Activated CD4-positive, alpha-beta T cell treated with anti-CD3 and anti-CD28 coated beads for 36 hours (primary cell): ENCODE data around the gene CUX1. TPM values are rescaled to one million over a fixed set of nuclear protein-coding genes. Genes with fewer than 3 reads are reported as not detected.

ENCODE experiments used
- ATAC-seq: fragments of 200-7000 bp; cut with Tn5 transposase; one replicate; pipeline ENCODE4 v1.10.0; 2021; ENCODE audit warnings: mild to moderate bottlenecking, moderate library complexity
- CTCF ChIA-PET: fragments of 350-600 bp; sonication (Branson Sonifier 250); formaldehyde crosslinking; loops from one replicate; lab custom pipeline; 2021; ENCODE audit warnings: antibody characterized with exemption; lab: Charles Lee
- POLR2A ChIA-PET: fragments of 350-600 bp; sonication (Branson Sonifier 250); formaldehyde crosslinking; loops from one replicate; lab custom pipeline; 2021; ENCODE audit warnings: antibody characterized with exemption, inconsistent platforms; lab: Charles Lee
- DNase-seq: peaks from one replicate; pipeline ENCODE4 v3.0.0-alpha.2; 2020
- H3K27ac Mint-ChIP-seq: one replicate; pipeline ENCODE4 v1.8.0; 2021; ENCODE audit warnings: mixed read lengths
- H3K27me3 Mint-ChIP-seq: one replicate; pipeline ENCODE4 v1.8.0; 2021; ENCODE audit warnings: mixed read lengths
- H3K36me3 Mint-ChIP-seq: one replicate; pipeline ENCODE4 v1.8.0; 2021; ENCODE audit warnings: low read depth, mixed read lengths
- H3K4me1 Mint-ChIP-seq: one replicate; pipeline ENCODE4 v1.8.0; 2021; ENCODE audit warnings: mixed read lengths
- H3K4me3 Mint-ChIP-seq: one replicate; pipeline ENCODE4 v1.8.0; 2021; ENCODE audit warnings: mild to moderate bottlenecking, moderate library complexity, mixed read lengths
- H3K9me3 Mint-ChIP-seq: one replicate; pipeline ENCODE4 v1.8.0; 2021; ENCODE audit warnings: low read depth, mixed read lengths
- intact Hi-C, 2 experiments: fragments of 100-400 bp; cut with DNase I in 1 of 2; cut with micrococcal nuclease in 1 of 2; formaldehyde crosslinking; loops; one replicate each; pipeline versions ENCODE4 v1.14.2 to v1.15.1; 2022 to 2024; cut with DNase I, micrococcal nuclease
- total RNA-seq, 2 experiments: library from RNA; stranded (reverse); gene quantifications; one replicate each; pipeline ENCODE4 v1.2.3, GENCODE V29; 2021

Gene CUX1
- total RNA-seq, 2 experiments from 2014 or later = 21.6 to 23.5 TPM

GRCh38 chr7:102255501-102255900 is 438.1 kb downstream of the CUX1 start:
- intact Hi-C loops = no loop called here
- no peaks in the 10 kb centered on the region for H3K9me3 Mint-ChIP-seq
- no peaks in the 10 kb centered on the region for H3K27me3 Mint-ChIP-seq
- ChIA-PET POLR2A (no interaction called here), CTCF (interaction anchor here (0.6 kb wide), 1 partner anchor 549 kb away, joined by 3 read pairs; no protein-coding TSS in a partner anchor)
- DNase-seq (no peak), ATAC-seq (no peak)
- H3K4me3 Mint-ChIP-seq = no peak overlapping the region
- peaks cover 1% of the 10 kb centered on the region for H3K36me3 Mint-ChIP-seq
- no peaks in the 10 kb centered on the region for H3K4me1 Mint-ChIP-seq
- no peak overlapping the region for H3K27ac Mint-ChIP-seq

- DNase-seq (no peak), ATAC-seq (no peak)
- ChIA-PET POLR2A (no interaction called here), CTCF (interaction anchor here (0.6 kb wide), 1 partner anchor 549 kb away, joined by 3 read pairs; no protein-coding TSS in a partner anchor)
- Mint-ChIP-seq H3K27ac (no peak overlapping the region), H3K36me3 (no peaks in the 10 kb centered on the region), H3K4me3 (no peak overlapping the region), H3K9me3 (no peaks in the 10 kb centered on the region), H3K4me1 (no peaks in the 10 kb centered on the region), H3K27me3 (no peaks in the 10 kb centered on the region)
- intact Hi-C loops = no loop called here
These were observed 438.5 kb downstream of the CUX1 start for GRCh38 chr7:102255916-102256315.

GRCh38 chr7:102258073-102258748 is 440.8 kb downstream of the CUX1 start:
- no peaks in the 10 kb centered on the region for H3K9me3 Mint-ChIP-seq
- POLR2A ChIA-PET = no interaction called here
- ATAC-seq = no peak
- H3K27me3 Mint-ChIP-seq = no peaks in the 10 kb centered on the region
- H3K27ac Mint-ChIP-seq = no peak overlapping the region
- intact Hi-C loops = no loop called here
- DNase-seq = no peak
- H3K36me3 Mint-ChIP-seq = no peaks in the 10 kb centered on the region
- H3K4me3 Mint-ChIP-seq = no peak overlapping the region
- no peaks in the 10 kb centered on the region for H3K4me1 Mint-ChIP-seq
- CTCF ChIA-PET = no interaction called here

- Mint-ChIP-seq H3K36me3 (no peaks in the 10 kb centered on the region), H3K4me3 (no peak overlapping the region), H3K27ac (no peak overlapping the region), H3K4me1 (no peaks in the 10 kb centered on the region), H3K27me3 (no peaks in the 10 kb centered on the region), H3K9me3 (no peaks in the 10 kb centered on the region)
- ChIA-PET POLR2A (no interaction called here), CTCF (interaction anchor here (0.6 kb wide), 2 partner anchors 131 to 179 kb away, joined by 3 read pairs; no protein-coding TSS in a partner anchor)
- no peak for ATAC-seq
- no peak for DNase-seq
- intact Hi-C loops = no loop called here
These were observed 441.3 kb downstream of the CUX1 start for GRCh38 chr7:102258749-102259107.

GRCh38 chr7:102260856-102261255 is 443.4 kb downstream of the CUX1 start:
- ATAC-seq = no peak
- H3K4me3 Mint-ChIP-seq = no peak overlapping the region

GRCh38 chr7:102261451-102261850 is 444.0 kb downstream of the CUX1 start:
- no peak for DNase-seq
- Mint-ChIP-seq H3K36me3 (no peaks in the 10 kb centered on the region), H3K27ac (no peak overlapping the region), H3K9me3 (no peaks in the 10 kb centered on the region), H3K4me1 (no peaks in the 10 kb centered on the region), H3K4me3 (no peak overlapping the region), H3K27me3 (no peaks in the 10 kb centered on the region)
- POLR2A ChIA-PET = no interaction called here
- intact Hi-C loops = no loop called here
- no peak for ATAC-seq
- CTCF ChIA-PET = interaction anchor here (0.6 kb wide), 1 partner anchor 979 kb away, joined by 4 read pairs; no protein-coding TSS in a partner anchor

More at GRCh38 chr7:102260856-102261255, 443.4 kb downstream of the CUX1 start:
- ChIA-PET POLR2A (no interaction called here), CTCF (interaction anchor here (0.6 kb wide), 1 partner anchor 978 kb away, joined by 4 read pairs; no protein-coding TSS in a partner anchor)
- intact Hi-C loops = no loop called here
- Mint-ChIP-seq H3K9me3 (no peaks in the 10 kb centered on the region), H3K4me1 (no peaks in the 10 kb centered on the region), H3K27ac (no peak overlapping the region), H3K36me3 (no peaks in the 10 kb centered on the region), H3K27me3 (no peaks in the 10 kb centered on the region)
- DNase-seq = no peak

- ATAC-seq (no peak), DNase-seq (no peak)
- intact Hi-C loops = no loop called here
- Mint-ChIP-seq H3K9me3 (no peaks in the 10 kb centered on the region), H3K27me3 (no peaks in the 10 kb centered on the region), H3K4me3 (no peak overlapping the region), H3K4me1 (no peaks in the 10 kb centered on the region), H3K27ac (no peak overlapping the region), H3K36me3 (no peaks in the 10 kb centered on the region)
- CTCF ChIA-PET = no interaction called here
- POLR2A ChIA-PET = no interaction called here
These were observed 445.1 kb downstream of the CUX1 start for GRCh38 chr7:102262546-102262945.

GRCh38 chr7:102264367-102264891 is 447.0 kb downstream of the CUX1 start:
- H3K9me3 Mint-ChIP-seq = no peaks in the 10 kb centered on the region
- no peaks in the 10 kb centered on the region for H3K27me3 Mint-ChIP-seq
- no peak overlapping the region for H3K4me3 Mint-ChIP-seq
- H3K27ac Mint-ChIP-seq = no peak overlapping the region
- no peak for ATAC-seq
- no peak for DNase-seq
- ChIA-PET POLR2A (no interaction called here), CTCF (no interaction called here)
- no peaks in the 10 kb centered on the region for H3K36me3 Mint-ChIP-seq
- intact Hi-C loops = no loop called here
- H3K4me1 Mint-ChIP-seq = no peaks in the 10 kb centered on the region

GRCh38 chr7:102266541-102266940 is 449.1 kb downstream of the CUX1 start:
- Mint-ChIP-seq H3K4me1 (no peaks in the 10 kb centered on the region), H3K27me3 (no peaks in the 10 kb centered on the region), H3K4me3 (no peak overlapping the region), H3K27ac (no peak overlapping the region), H3K9me3 (no peaks in the 10 kb centered on the region), H3K36me3 (no peaks in the 10 kb centered on the region)
- ChIA-PET POLR2A (no interaction called here), CTCF (no interaction called here)
- intact Hi-C loops = no loop called here
- ATAC-seq = no peak
- no peak for DNase-seq

GRCh38 chr7:102268635-102269034 is 451.2 kb downstream of the CUX1 start:
- DNase-seq (no peak), ATAC-seq (no peak)
- Mint-ChIP-seq H3K27me3 (no peaks in the 10 kb centered on the region), H3K36me3 (no peaks in the 10 kb centered on the region), H3K4me1 (peaks cover 2% of the 10 kb centered on the region), H3K9me3 (no peaks in the 10 kb centered on the region), H3K4me3 (no peak overlapping the region), H3K27ac (no peak overlapping the region)
- intact Hi-C loops = no loop called here
- POLR2A ChIA-PET = no interaction called here
- CTCF ChIA-PET = interaction anchor here (0.6 to 1.1 kb wide), 2 partner anchors 580 to 750 kb away, joined by 3 read pairs; no protein-coding TSS in a partner anchor

GRCh38 chr7:102270178-102270887 is 452.9 kb downstream of the CUX1 start:
- Mint-ChIP-seq H3K27ac (no peak overlapping the region), H3K4me1 (peaks cover 2% of the 10 kb centered on the region), H3K36me3 (no peaks in the 10 kb centered on the region), H3K4me3 (no peak overlapping the region), H3K9me3 (no peaks in the 10 kb centered on the region), H3K27me3 (no peaks in the 10 kb centered on the region)
- ATAC-seq = no peak
- DNase-seq = no peak
- POLR2A ChIA-PET = no interaction called here
- CTCF ChIA-PET = interaction anchor here (0.5 to 1.8 kb wide), 5 partner anchors 116 to 840 kb away, joined by 3 to 4 read pairs (median 3); no protein-coding TSS in a partner anchor
- intact Hi-C loops = loop anchor here in 1 of 2 experiments (5.0 to 10.0 kb wide), 2 partner anchors 456 to 583 kb away; partner anchors contain the start of gene CUX1
